Activated T-helper 17 cell treated with anti-CD3 and anti-CD28 coated beads, Interleukin-2, amount 50 U/mL, for 72 hours (primary cell): ENCODE data around the gene ZNF638. TPM values are rescaled to one million over a fixed set of nuclear protein-coding genes. Genes with fewer than 3 reads are reported as not detected.
"Not testable (repeated sequence)": the region's sequence is repeated elsewhere in the genome, so short reads cannot be mapped to it uniquely, and the experiment has no call there.

Source experiments
- ATAC-seq: fragments of 150-1000 bp; cut with Tn5 transposase; replicated peaks from 2 replicates; pipeline ENCODE4 v1.10.0; 2021; ENCODE audit warnings: mild to moderate bottlenecking, moderate library complexity
- H3K27ac Mint-ChIP-seq: one replicate; pipeline ENCODE4 v1.8.0; 2022; ENCODE audit warnings: mixed read lengths
- H3K27me3 Mint-ChIP-seq: one replicate; pipeline ENCODE4 v1.8.0; 2022; ENCODE audit warnings: mixed read lengths
- H3K36me3 Mint-ChIP-seq: one replicate; pipeline ENCODE4 v1.8.0; 2022; ENCODE audit warnings: low read depth, mild to moderate bottlenecking, mixed read lengths
- H3K4me1 Mint-ChIP-seq: one replicate; pipeline ENCODE4 v1.8.0; 2022; ENCODE audit warnings: mixed read lengths
- H3K4me3 Mint-ChIP-seq: one replicate; pipeline ENCODE4 v1.8.0; 2022; ENCODE audit warnings: mild to moderate bottlenecking, mixed read lengths
- H3K9me3 Mint-ChIP-seq: one replicate; pipeline ENCODE4 v1.8.0; 2022; ENCODE audit warnings: mixed read lengths
- total RNA-seq, 2 donors: library from RNA; stranded (reverse); gene quantifications; one replicate each; pipeline ENCODE4 v1.2.3, GENCODE V29; 2022

ZNF638 gene
- total RNA-seq, 2 donors from 2014 or later, result 96.1 to 173 TPM

DNA sequence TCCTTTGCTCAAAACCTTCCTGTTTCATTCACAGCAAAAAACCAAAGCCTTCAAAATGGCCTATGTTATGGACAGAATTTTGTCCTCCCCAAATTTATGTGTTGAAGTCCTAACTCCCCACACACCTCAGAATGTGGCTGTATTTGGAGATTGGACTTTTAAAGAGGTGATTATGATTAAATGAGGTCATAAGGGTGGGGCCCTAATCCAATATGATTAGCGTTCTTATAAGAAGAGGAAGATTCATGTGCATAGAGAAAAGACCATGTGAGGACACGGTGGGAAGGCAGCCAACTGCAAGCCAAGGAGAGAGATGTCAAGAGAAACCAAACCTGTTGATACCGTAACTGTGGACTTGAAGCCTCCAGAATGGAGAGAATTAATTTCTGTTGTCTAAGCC is 4.6 kb upstream of the ZNF638 start:
- Mint-ChIP-seq H3K27me3 (no peaks in the 10 kb centered on the region), H3K27ac (no peak overlapping the region), H3K36me3 (peaks cover 9% of the 10 kb centered on the region), H3K4me3 (no peak overlapping the region), H3K9me3 (peaks cover 4% of the 10 kb centered on the region), H3K4me1 (no peaks in the 10 kb centered on the region)
- no peak for ATAC-seq

DNA sequence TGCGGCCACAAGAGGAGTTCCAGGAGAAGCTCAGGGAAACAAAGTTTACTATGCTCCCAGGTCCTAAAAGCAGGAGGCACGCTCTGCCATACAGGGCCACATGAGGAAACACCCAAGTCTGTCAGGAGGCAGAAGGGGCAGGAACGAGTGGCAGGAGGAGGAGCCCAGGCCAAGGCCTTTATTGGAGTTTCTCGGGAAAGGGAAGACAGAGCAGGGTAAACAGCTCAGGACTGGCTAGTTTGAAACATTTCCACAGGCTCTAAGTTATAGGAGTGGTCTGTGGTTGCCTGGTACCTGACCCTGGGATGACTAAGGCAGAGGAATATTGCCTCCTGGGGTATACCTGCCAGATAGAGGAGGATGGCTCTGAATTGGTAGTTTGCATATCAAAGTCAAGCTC is 3.7 kb upstream of the ZNF638 start:
- ATAC-seq, result no peak
- H3K4me3 Mint-ChIP-seq, result no peak overlapping the region
- no peak overlapping the region for H3K27ac Mint-ChIP-seq
- H3K27me3 Mint-ChIP-seq, result no peaks in the 10 kb centered on the region
- peaks cover 19% of the 10 kb centered on the region for H3K36me3 Mint-ChIP-seq
- no peaks in the 10 kb centered on the region for H3K4me1 Mint-ChIP-seq
- H3K9me3 Mint-ChIP-seq, result no peaks in the 10 kb centered on the region

DNA sequence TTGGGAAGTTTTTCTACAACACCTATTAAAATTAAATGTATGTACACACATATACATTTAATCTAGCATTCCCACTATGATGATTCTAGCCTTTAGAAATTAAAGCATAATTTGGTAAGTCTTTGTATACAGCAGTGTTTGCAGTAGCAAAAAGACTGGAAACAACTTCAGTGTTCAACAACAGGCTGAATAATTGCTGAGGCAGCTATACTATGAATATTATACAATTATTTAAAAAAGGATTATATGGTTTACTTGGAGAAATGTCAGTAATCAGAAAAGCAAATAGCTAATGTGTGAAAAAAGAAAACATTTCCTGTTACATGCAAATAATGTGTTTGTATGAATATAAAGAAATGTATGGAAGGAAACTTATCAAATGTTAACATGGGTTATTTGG is 1.4 kb upstream of the ZNF638 start:
- Mint-ChIP-seq H3K27me3 (no peaks in the 10 kb centered on the region), H3K4me1 (peaks cover 12% of the 10 kb centered on the region), H3K27ac (no peak overlapping the region), H3K4me3 (peak overlapping the region; percentile 93), H3K36me3 (peaks cover 41% of the 10 kb centered on the region), H3K9me3 (no peaks in the 10 kb centered on the region)
- no peak for ATAC-seq

DNA sequence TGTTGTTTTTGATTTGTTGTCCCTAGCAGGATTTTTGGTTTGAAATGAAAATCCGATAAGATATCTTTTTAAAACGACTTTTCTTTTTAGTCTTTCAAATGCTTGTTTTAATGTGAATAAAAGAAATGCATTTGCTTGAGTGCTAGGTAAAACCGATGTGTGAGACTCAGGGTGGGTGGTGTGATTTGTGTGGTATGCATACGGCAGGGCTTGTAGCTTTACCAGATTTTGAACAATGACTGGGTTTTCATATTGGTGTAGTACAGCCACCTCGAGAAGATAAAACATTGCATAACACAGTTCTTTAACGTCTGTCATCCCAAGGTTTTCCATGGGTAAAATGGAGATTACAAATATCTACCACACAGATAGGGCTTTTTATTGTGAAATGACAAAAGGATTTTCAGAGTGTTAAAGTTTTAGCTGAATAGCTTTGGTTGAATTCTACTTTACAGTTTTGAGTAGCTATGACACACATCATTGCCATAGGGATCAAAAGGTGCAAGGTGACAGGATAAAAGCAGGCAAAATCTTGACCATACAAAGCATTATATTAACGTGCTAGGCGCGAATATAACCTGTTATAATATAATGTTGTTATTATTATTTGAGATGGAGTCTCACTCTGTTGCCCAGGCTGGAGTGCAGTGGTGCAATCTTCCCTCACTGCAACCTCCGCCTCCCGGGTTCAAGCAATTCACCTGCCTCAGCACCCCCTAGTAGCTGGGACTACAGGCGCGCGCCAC is 824 bp upstream of the ZNF638 start:
- no peaks in the 10 kb centered on the region for H3K9me3 Mint-ChIP-seq
- H3K4me1 Mint-ChIP-seq, result peaks cover 12% of the 10 kb centered on the region
- peak overlapping the region; percentile 99 for H3K27ac Mint-ChIP-seq
- peaks cover 46% of the 10 kb centered on the region for H3K36me3 Mint-ChIP-seq
- ATAC-seq, result no peak
- peak overlapping the region; percentile 93 for H3K4me3 Mint-ChIP-seq
- no peaks in the 10 kb centered on the region for H3K27me3 Mint-ChIP-seq

DNA sequence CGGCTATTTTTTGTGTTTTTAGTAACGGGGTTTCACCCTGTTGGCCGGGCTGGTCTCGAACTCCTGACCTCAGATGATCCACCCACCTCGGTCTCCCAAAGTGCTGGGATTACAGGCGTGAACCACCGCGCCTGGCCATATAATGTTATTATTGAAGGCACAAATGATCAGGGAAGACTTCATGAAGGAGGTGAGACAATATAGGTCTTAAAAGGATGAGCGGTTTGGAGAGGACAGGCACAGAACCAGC is 326 bp upstream of the ZNF638 start:
- Mint-ChIP-seq H3K36me3 (peaks cover 49% of the 10 kb centered on the region), H3K4me3 (peak overlapping the region; percentile 93), H3K27ac (peak overlapping the region; percentile 99), H3K4me1 (peaks cover 12% of the 10 kb centered on the region)
- ATAC-seq, H3K9me3 Mint-ChIP-seq, H3K27me3 Mint-ChIP-seq: not testable (repeated sequence)

DNA sequence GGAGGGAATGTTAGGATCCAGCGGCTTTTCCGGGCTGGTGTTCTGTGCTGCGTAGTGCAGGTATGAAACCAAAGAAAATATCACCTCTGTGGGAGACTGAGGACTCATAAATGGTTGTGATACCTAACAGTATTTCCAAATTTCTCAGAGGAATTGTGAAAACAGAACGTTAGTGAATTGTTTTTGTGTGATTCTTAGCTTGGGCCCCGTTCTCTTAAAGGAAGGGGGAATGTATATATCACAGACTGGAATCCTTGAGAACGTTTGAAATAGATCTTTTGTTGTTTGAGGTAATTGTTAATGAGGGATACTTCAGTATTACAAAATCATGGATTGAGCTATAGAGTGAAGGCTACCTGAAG is 834 bp downstream of the ZNF638 start:
- Mint-ChIP-seq H3K27me3 (no peaks in the 10 kb centered on the region), H3K27ac (peak overlapping the region; percentile 99), H3K36me3 (peaks cover 59% of the 10 kb centered on the region), H3K4me3 (peak overlapping the region; percentile 93), H3K4me1 (peaks cover 12% of the 10 kb centered on the region), H3K9me3 (no peaks in the 10 kb centered on the region)
- ATAC-seq, result no peak

DNA sequence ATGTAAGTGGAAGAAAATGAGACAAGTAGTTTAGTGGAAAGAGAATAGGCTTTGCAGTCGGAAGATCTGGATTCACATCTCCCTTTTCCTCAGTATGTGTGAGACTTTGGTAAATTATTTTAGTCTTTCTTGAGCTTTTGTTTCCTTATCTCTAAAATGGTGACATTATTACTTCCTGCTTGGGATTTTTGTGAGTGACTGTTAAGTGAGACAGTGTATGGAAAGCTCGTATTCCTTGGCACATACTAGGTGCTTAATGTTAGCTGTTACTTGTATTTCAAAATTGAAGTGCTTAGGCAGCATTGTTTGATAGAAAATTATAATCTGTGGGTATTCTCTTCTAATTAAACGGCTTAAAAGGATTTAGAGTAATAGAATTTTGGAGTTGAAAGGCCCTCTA is 2.0 kb downstream of the ZNF638 start:
- Mint-ChIP-seq H3K9me3 (no peaks in the 10 kb centered on the region), H3K36me3 (peaks cover 70% of the 10 kb centered on the region), H3K4me1 (peaks cover 21% of the 10 kb centered on the region), H3K27me3 (no peaks in the 10 kb centered on the region), H3K27ac (peak overlapping the region; percentile 99), H3K4me3 (peak overlapping the region; percentile 93)
- no peak for ATAC-seq

DNA sequence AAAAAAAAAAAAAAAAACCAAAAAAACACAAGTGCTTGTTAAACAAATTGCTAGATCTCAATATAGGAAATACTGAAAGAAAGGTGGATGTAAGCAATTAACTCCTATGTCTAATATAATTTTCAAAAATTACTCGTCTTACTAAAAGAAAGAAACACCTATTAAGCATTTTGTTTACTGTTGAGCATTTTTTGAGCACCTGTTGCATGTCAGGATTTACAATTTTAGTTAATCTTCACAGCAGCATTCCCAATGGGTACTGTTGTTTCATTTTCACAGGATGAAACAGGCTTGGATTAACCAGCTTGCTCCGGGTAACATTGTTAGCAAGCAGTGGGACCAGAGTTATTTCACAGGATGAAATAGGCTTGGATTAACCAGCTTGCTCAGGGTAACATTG is 4.8 kb downstream of the ZNF638 start:
- Mint-ChIP-seq H3K4me1 (peaks cover 31% of the 10 kb centered on the region), H3K27me3 (no peaks in the 10 kb centered on the region), H3K27ac (no peak overlapping the region), H3K4me3 (no peak overlapping the region), H3K36me3 (peaks cover 87% of the 10 kb centered on the region), H3K9me3 (no peaks in the 10 kb centered on the region)
- no peak for ATAC-seq

DNA sequence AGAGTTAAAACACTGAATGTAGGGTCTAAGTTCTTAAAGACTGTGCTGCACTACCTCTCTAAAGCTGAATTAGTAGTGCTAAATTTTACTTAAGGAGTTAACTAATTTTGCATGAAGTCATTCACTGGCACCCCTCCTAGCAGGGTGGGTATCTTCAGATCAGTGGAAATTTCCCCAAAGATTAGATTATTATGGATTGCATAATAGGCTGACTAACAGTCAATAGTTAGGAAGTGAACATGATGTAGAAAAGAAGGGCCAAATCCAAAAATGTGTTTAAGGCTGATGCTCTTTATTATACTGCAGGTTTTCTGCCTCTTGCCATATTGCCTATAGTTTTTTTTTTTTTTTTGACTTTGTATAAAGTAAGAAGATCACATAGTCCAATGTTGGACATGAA is 5.2 kb downstream of the ZNF638 start:
- peaks cover 31% of the 10 kb centered on the region for H3K4me1 Mint-ChIP-seq
- no peak for ATAC-seq
- H3K27ac Mint-ChIP-seq, result no peak overlapping the region
- H3K4me3 Mint-ChIP-seq, result no peak overlapping the region
- H3K36me3 Mint-ChIP-seq, result peaks cover 83% of the 10 kb centered on the region
- H3K9me3 Mint-ChIP-seq, result no peaks in the 10 kb centered on the region
- no peaks in the 10 kb centered on the region for H3K27me3 Mint-ChIP-seq

DNA sequence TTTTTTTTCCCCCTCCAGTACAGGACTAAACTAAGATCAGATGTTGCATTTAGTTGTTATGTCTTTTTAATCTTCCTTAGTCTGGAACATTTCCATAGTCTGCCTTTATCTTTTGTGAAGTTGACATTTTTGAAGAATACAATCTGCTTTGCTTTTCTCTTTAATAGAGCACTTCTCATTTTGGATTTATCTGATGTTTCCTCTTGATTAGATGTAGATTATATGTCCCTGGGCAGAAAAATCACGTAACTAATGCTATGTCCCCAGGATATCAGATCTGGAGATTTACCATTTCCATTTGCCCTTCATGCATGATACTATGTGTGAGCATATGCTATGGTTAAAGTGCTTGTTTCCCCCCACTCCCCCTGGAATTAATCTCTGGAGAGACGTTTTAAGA is 6.2 kb downstream of the ZNF638 start:
- Mint-ChIP-seq H3K27ac (no peak overlapping the region), H3K4me1 (peaks cover 36% of the 10 kb centered on the region), H3K36me3 (peaks cover 79% of the 10 kb centered on the region), H3K27me3 (no peaks in the 10 kb centered on the region), H3K4me3 (peak overlapping the region; percentile 1), H3K9me3 (no peaks in the 10 kb centered on the region)
- no peak for ATAC-seq

DNA sequence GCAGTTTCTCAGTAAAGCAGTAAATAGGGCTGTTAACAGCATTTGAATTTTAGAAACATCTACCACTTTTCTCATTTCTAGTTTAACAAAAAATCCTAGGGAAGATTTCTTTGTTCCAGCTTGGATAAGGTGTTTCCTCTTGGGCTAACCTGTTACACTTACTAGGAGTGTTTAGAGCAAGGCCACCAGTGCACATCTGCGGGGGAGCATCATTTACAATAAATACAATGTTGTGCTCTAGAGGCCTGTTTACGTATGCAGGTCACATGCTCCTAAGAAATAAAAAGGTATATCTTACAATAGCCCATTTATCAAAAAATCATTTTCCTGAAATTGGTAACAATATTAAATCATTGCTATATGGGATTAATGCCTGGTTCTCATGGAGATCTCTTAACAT is 8.1 kb downstream of the ZNF638 start:
- no peak overlapping the region for H3K4me3 Mint-ChIP-seq
- no peak overlapping the region for H3K27ac Mint-ChIP-seq
- peaks cover 72% of the 10 kb centered on the region for H3K36me3 Mint-ChIP-seq
- ATAC-seq, result no peak
- H3K9me3 Mint-ChIP-seq, result no peaks in the 10 kb centered on the region
- peaks cover 24% of the 10 kb centered on the region for H3K4me1 Mint-ChIP-seq
- H3K27me3 Mint-ChIP-seq, result no peaks in the 10 kb centered on the region

DNA sequence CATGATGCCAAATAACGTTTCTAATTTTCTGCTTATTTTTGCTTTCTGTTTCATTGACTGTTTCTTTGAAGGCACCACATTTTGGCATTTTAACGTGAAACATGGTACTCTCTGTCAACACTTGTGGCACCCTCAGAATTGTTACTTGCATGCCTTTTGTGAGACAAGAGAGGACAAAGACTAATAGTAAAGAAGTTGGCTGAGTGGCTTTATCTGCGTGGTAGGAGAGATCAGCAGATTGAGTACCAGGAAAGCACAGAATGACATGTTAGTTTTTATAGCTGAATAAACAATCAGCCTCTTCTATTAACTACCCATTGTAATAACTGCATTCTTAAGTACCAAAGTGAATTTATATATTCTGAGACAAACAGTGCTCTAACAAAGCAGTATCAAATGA is 8.6 kb downstream of the ZNF638 start:
- H3K27me3 Mint-ChIP-seq, result no peaks in the 10 kb centered on the region
- H3K4me3 Mint-ChIP-seq, result no peak overlapping the region
- peaks cover 24% of the 10 kb centered on the region for H3K4me1 Mint-ChIP-seq
- no peak overlapping the region for H3K27ac Mint-ChIP-seq
- H3K9me3 Mint-ChIP-seq, result no peaks in the 10 kb centered on the region
- no peak for ATAC-seq
- peaks cover 67% of the 10 kb centered on the region for H3K36me3 Mint-ChIP-seq

DNA sequence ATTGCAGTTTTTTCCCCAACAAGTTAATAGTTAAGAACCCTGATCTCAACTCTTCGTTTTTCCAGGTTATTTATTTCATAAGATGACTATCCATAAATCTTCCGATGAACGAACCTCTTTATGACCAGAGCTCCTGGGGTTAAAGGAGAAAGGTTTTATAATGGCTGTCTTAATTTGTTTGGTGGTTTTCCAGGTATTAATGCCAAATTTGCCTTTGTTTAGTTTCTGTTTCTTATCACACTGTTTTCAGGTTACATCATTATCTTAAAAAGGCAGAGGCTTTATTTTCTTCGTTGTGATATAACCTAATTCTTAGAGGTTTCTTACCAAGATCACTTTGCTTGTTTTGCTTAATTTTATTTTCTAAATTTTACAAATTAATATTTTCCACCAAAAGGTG is 10.1 kb downstream of the ZNF638 start:
- H3K4me3 Mint-ChIP-seq, result no peak overlapping the region
- no peaks in the 10 kb centered on the region for H3K27me3 Mint-ChIP-seq
- no peaks in the 10 kb centered on the region for H3K9me3 Mint-ChIP-seq
- no peak for ATAC-seq
- peaks cover 58% of the 10 kb centered on the region for H3K36me3 Mint-ChIP-seq
- H3K27ac Mint-ChIP-seq, result no peak overlapping the region
- peaks cover 33% of the 10 kb centered on the region for H3K4me1 Mint-ChIP-seq

DNA sequence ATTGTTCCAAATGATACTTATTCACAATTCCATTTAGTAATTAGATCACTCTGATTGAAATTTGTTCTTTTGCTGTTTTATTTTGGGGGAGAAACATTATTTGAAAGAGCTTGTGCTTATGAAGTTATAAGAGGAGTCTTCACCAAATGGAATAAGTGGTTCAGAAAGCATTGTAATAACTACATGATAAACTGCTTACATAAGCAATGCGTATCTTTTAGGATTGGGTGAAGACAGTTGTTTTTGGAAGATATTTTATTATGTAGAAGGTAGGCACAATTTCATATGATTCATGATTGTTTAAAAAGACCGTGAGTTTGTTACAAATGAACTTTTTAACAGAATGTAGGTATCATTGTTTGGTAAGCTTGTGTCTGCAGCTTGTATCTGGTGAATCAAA is 14.5 kb downstream of the ZNF638 start:
- H3K27me3 Mint-ChIP-seq, result no peaks in the 10 kb centered on the region
- no peak overlapping the region for H3K4me3 Mint-ChIP-seq
- no peak overlapping the region for H3K27ac Mint-ChIP-seq
- H3K9me3 Mint-ChIP-seq, result no peaks in the 10 kb centered on the region
- no peak for ATAC-seq
- peaks cover 53% of the 10 kb centered on the region for H3K36me3 Mint-ChIP-seq
- peaks cover 28% of the 10 kb centered on the region for H3K4me1 Mint-ChIP-seq

DNA sequence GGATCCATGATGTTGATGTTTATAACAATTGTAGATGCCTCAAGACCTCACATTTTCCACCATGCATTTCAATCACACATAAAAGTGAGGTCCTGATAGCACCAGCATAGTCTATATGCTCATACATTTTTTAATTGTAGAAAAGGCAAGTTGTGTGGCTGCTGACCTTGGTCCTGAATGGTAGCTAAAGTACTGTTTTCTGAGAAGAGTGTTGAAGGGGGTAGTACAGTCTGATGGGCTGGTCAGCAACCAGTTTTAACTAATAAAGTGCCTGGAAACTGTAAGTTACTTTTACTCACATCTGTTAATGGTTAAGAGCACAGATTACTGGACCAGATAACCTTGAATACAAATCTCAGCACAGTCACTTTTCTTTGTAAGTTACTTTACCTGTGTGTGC is 15.9 kb downstream of the ZNF638 start:
- no peak overlapping the region for H3K27ac Mint-ChIP-seq
- no peaks in the 10 kb centered on the region for H3K27me3 Mint-ChIP-seq
- H3K4me3 Mint-ChIP-seq, result no peak overlapping the region
- ATAC-seq, result no peak
- H3K36me3 Mint-ChIP-seq, result peaks cover 60% of the 10 kb centered on the region
- peaks cover 37% of the 10 kb centered on the region for H3K4me1 Mint-ChIP-seq
- H3K9me3 Mint-ChIP-seq, result no peaks in the 10 kb centered on the region

DNA sequence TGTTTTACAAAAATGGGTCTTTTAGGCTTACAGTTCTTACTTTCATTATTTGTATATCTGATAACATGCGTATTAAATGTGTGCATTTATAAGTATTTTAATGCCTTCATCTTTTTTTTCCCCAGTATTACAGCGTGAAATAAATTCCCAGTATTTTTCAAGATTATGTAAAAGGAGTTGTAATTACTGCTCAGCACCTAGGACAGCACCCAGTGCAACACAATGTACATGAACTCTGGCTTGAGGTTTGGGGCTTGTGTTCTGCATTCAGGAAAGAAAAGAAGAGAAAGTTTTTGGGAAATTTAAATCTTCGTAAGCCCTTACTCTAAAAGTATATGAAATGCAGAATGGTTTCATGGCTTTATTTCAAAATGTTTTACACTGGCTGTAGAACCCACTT is 16.7 kb downstream of the ZNF638 start:
- H3K27me3 Mint-ChIP-seq, result no peaks in the 10 kb centered on the region
- no peak overlapping the region for H3K27ac Mint-ChIP-seq
- H3K4me3 Mint-ChIP-seq, result no peak overlapping the region
- H3K36me3 Mint-ChIP-seq, result peaks cover 63% of the 10 kb centered on the region
- ATAC-seq, result no peak
- peaks cover 44% of the 10 kb centered on the region for H3K4me1 Mint-ChIP-seq
- no peaks in the 10 kb centered on the region for H3K9me3 Mint-ChIP-seq
